ENCODE data around the gene FAM13A.

- TF ChIP-seq REST (IDR thresholded peaks at IDR 0.05; ENCODE audit: insufficient replicate concordance, low read depth) (no peak), CTCF (IDR thresholded peaks at IDR 0.05; ENCODE audit: insufficient read depth, low read length) (no peak), POLR2AphosphoS5 (IDR thresholded peaks at IDR 0.05; ENCODE audit: low read depth) (no peak), SPI1 (IDR thresholded peaks at IDR 0.05; ENCODE audit: borderline replicate concordance, low read depth) (no peak)
Observed at GRCh38 chr4:88957570-88957969, 99.4 kb downstream of the FAM13A start.

All from HL-60 (cell line).